Measurements from ENCODE around the gene GSC.

DNA sequence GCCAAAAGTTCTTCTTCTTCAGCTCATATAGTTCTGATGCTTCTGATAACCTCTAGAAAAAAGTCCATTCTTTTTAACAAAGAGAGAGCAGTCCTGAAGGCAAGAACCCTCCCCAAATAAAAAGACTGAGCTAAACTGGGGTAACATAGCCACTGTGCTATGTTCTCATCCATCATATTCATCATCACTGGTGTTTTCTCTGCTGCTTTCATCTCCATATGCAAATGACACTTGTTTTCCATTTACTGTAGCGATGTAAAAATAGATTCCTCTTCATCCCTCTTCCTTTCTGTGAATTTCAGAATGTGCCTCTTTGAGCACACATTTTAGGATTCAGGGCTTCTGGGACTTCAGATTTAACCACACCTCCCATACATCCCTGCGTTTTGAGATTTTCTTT lies 44.9 kb downstream of the GSC start:
- TF ChIP-seq, protein P1, sequence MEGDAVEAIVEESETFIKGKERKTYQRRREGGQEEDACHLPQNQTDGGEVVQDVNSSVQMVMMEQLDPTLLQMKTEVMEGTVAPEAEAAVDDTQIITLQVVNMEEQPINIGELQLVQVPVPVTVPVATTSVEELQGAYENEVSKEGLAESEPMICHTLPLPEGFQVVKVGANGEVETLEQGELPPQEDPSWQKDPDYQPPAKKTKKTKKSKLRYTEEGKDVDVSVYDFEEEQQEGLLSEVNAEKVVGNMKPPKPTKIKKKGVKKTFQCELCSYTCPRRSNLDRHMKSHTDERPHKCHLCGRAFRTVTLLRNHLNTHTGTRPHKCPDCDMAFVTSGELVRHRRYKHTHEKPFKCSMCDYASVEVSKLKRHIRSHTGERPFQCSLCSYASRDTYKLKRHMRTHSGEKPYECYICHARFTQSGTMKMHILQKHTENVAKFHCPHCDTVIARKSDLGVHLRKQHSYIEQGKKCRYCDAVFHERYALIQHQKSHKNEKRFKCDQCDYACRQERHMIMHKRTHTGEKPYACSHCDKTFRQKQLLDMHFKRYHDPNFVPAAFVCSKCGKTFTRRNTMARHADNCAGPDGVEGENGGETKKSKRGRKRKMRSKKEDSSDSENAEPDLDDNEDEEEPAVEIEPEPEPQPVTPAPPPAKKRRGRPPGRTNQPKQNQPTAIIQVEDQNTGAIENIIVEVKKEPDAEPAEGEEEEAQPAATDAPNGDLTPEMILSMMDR (conservative IDR thresholded peaks at IDR 0.05 in 1 of 2, IDR thresholded peaks at IDR 0.05 in 1 of 2; ENCODE audit: low read depth in 1 of 2, low read length in 2 of 2): no peak
- TF ChIP-seq EZH2 (IDR thresholded peaks at IDR 0.05; ENCODE audit: low read length, missing control alignments): no peak

All from fibroblast of lung (primary cell).